Sciatic nerve (tissue), 2 donors: ENCODE data around the gene PDE6B. TPM values are rescaled to one million over a fixed set of nuclear protein-coding genes. Genes with fewer than 3 reads are reported as not detected.
"Not testable (repeated sequence)": the region's sequence is repeated elsewhere in the genome, so short reads cannot be mapped to it uniquely, and the experiment has no call there.

Experiments
- ATAC-seq: fragments of 200-7000 bp; cut with Tn5 transposase; one replicate; pipeline ENCODE4 v1.9.1; 2020; ENCODE audit warnings: mild to moderate bottlenecking, moderate library complexity
- DNase-seq: peaks from one replicate; pipeline ENCODE4 v3.0.0-alpha.2; 2020; ENCODE audit warnings: low spot score
- intact Hi-C: fragments of 100-400 bp; cut with DNase I; formaldehyde crosslinking; loops from one replicate; pipeline ENCODE4 v1.14.2; 2022
- total RNA-seq: library from RNA; stranded (reverse); fragmentation: NEBNext Ultra II Directional; extraction: Animal tissue kit (Norgen Biotek cat#: 25700); gene quantifications from one replicate; pipeline ENCODE4 v1.2.1, GENCODE V29; 2021
- donor health status: DM: no; HTN: no; CAD: no.
- donor health status: DM: no; HTN: no; CAD: no.

Gene PDE6B
- total RNA-seq, 1 donor from 2014 or later, result 2.5 TPM

GRCh38 chr4:688854-689681, 63.7 kb downstream of the PDE6B start, which contains the start of gene SLC49A3:
SLC49A3 (minus strand) TSS chr4:689151; CDS start chr4:689127, 24 bp downstream.
- DNase-seq (peak; percentile 62), ATAC-seq (peak; percentile 25)
- intact Hi-C loops, result no loop called here

- intact Hi-C loops, result no loop called here
- ATAC-seq (no peak), DNase-seq (no peak)
Observed at GRCh38 chr4:689723-690122, 64.3 kb downstream of the PDE6B start.

GRCh38 chr4:692771-693554, 67.6 kb downstream of the PDE6B start:
- DNase-seq, result no peak
- intact Hi-C loops, result no loop called here
- ATAC-seq, result no peak

- ATAC-seq, DNase-seq, intact Hi-C loops: not testable (repeated sequence)
Observed at GRCh38 chr4:694341-694940, 69.1 kb downstream of the PDE6B start.

- intact Hi-C loops, result no loop called here
- no peak for DNase-seq
- ATAC-seq, result no peak
Observed at GRCh38 chr4:699816-700580, 74.6 kb downstream of the PDE6B start.

GRCh38 chr4:700587-701264, 75.4 kb downstream of the PDE6B start:
- intact Hi-C loops, result no loop called here

GRCh38 chr4:702618-703048, 77.3 kb downstream of the PDE6B start:
- no peak for ATAC-seq
- intact Hi-C loops, result no loop called here
- no peak for DNase-seq

More at GRCh38 chr4:700587-701264, 75.4 kb downstream of the PDE6B start:
- no peak for DNase-seq
- no peak for ATAC-seq

- intact Hi-C loops, result no loop called here
Observed at GRCh38 chr4:703336-704197, 78.2 kb downstream of the PDE6B start.

GRCh38 chr4:704198-704891, 79.0 kb downstream of the PDE6B start:
- intact Hi-C loops, result no loop called here
- no peak for DNase-seq
- peak; percentile 8 for ATAC-seq

More at GRCh38 chr4:703336-704197, 78.2 kb downstream of the PDE6B start:
- ATAC-seq (no peak), DNase-seq (no peak)

- no peak for ATAC-seq
- DNase-seq, result no peak
- intact Hi-C loops, result no loop called here
Observed at GRCh38 chr4:704971-705277, 79.6 kb downstream of the PDE6B start.

- DNase-seq (peak; percentile 99), ATAC-seq (peak; percentile 98)
- intact Hi-C loops, result no loop called here
Observed at GRCh38 chr4:705278-706082, 80.1 kb downstream of the PDE6B start, which contains the start of gene PCGF3. PCGF3 (plus strand) TSS chr4:705832; CDS start chr4:733681, 27,849 bp downstream.

- intact Hi-C loops, ATAC-seq, DNase-seq: not testable (repeated sequence)
Observed at GRCh38 chr4:706083-706633, 80.8 kb downstream of the PDE6B start.

GRCh38 chr4:706834-707598, 81.6 kb downstream of the PDE6B start:
- intact Hi-C loops, result no loop called here
- DNase-seq (no peak), ATAC-seq (no peak)

GRCh38 chr4:707929-708630, 82.7 kb downstream of the PDE6B start:
- no peak for ATAC-seq
- intact Hi-C loops, result no loop called here
- no peak for DNase-seq

- DNase-seq, result no peak
Observed at GRCh38 chr4:708631-708933, 83.2 kb downstream of the PDE6B start.

More at GRCh38 chr4:708631-708933, 83.2 kb downstream of the PDE6B start:
- ATAC-seq, result no peak
- intact Hi-C loops, result no loop called here
